Liver (tissue), 9 donors: Measurements from ENCODE around the gene SLC27A3. TPM values are rescaled to one million over a fixed set of nuclear protein-coding genes. Genes with fewer than 3 reads are reported as not detected.

Experiments
- DNase-seq: peaks from one replicate; pipeline ENCODE4 v3.0.0-alpha.2; 2017; ENCODE audit warnings: low spot score
- H3K27ac ChIP-seq, 2 donors: one replicate each; pipeline ENCODE4 v1.7.0; 2013; ENCODE audit warnings: inconsistent platforms in 2 of 2, low read length in 2 of 2, control low read depth in 1 of 2, low read depth in 1 of 2, mild to moderate bottlenecking in 1 of 2
- H3K27me3 ChIP-seq, 4 donors: one replicate each; pipeline versions ENCODE4 v1.6.1 to v1.7.0; 2013; ENCODE audit warnings: low read length in 3 of 4, inconsistent platforms in 1 of 4, mild to moderate bottlenecking in 1 of 4, moderate library complexity in 1 of 4; ENCODE audit not compliant: control insufficient read depth in 4 of 4, insufficient read depth in 4 of 4
- H3K36me3 ChIP-seq, 4 donors: one replicate each; pipeline versions ENCODE4 v1.6.1 to v1.7.0; 2013; ENCODE audit warnings: low read length in 3 of 4, mild to moderate bottlenecking in 3 of 4, low read depth in 1 of 4, moderate library complexity in 1 of 4; ENCODE audit not compliant: control insufficient read depth in 4 of 4, insufficient read depth in 3 of 4
- H3K4me1 ChIP-seq, 4 donors: one replicate each; pipeline versions ENCODE4 v1.6.1 to v1.7.0; 2013; ENCODE audit warnings: low read length in 3 of 4, mild to moderate bottlenecking in 3 of 4, moderate library complexity in 1 of 4; ENCODE audit not compliant: control insufficient read depth in 4 of 4, insufficient read depth in 4 of 4
- H3K4me3 ChIP-seq, 3 donors: one replicate each; pipeline versions ENCODE4 v1.6.1 to v1.7.0; 2013; ENCODE audit warnings: low read length in 3 of 3, control low read depth in 1 of 3, low read depth in 1 of 3, mild to moderate bottlenecking in 1 of 3
- H3K9ac ChIP-seq, 2 donors: one replicate each; pipeline ENCODE4 v1.7.0; 2013; ENCODE audit warnings: low read length in 2 of 2, mild to moderate bottlenecking in 2 of 2, moderate library complexity in 2 of 2, control low read depth in 1 of 2, low read depth in 1 of 2
- H3K9me3 ChIP-seq, 4 donors: one replicate each; pipeline versions ENCODE4 v1.6.1 to v1.7.0; 2013; ENCODE audit warnings: low read length in 3 of 4; ENCODE audit not compliant: control insufficient read depth in 4 of 4
- FOXA1 ChIP-seq: IDR thresholded peaks from 2 replicates; pipeline ENCODE4 v1.6.1; 2016; ENCODE audit warnings: antibody characterized with exemption
- JUND ChIP-seq, 2 donors: IDR thresholded peaks; 2 replicates each; pipeline ENCODE4 v1.6.1; 2016; ENCODE audit warnings: antibody characterized with exemption in 2 of 2
- RAD21 ChIP-seq, 2 donors: IDR thresholded peaks; 2 replicates each; pipeline ENCODE4 v1.6.1; 2016; ENCODE audit warnings: antibody characterized with exemption in 2 of 2, mild to moderate bottlenecking in 2 of 2
- WGBS: extraction: QIAGEN DNeasy Blood & Tissue Kit; methylation state at CpG from one replicate; pipeline ENCODE4 v1.1.7; 2013; 5-methylcytosine and 5-hydroxymethylcytosine counted together
- polyA plus RNA-seq, 2 donors: library from polyadenylated mRNA; stranded (reverse) in 1 of 2; unstranded in 1 of 2; fragments of 200-250 nt in 1 of 2; fragments of >200 nt in 1 of 2; fragmentation: Nextera tagmentation in 1 of 2; extraction: Ambion mirVana in 1 of 2; gene quantifications; one replicate each; pipeline versions ENCODE4 v1.2.1 to v1.2.3, GENCODE V29; 2013 to 2015
- total RNA-seq, 2 donors: library from RNA; depleted of rRNA; stranded (reverse); fragments of >200 nt; gene quantifications; one replicate each; pipeline ENCODE4 v1.2.3, GENCODE V29; 2014
- TF ChIP-seq, protein P1 (sequence below): IDR thresholded peaks from 2 replicates; pipeline ENCODE4 v1.6.1; 2016; ENCODE audit warnings: antibody characterized with exemption
- TF ChIP-seq, protein P2 (sequence below): IDR thresholded peaks from 2 replicates; pipeline ENCODE4 v1.6.1; 2016; ENCODE audit warnings: antibody characterized with exemption, mild to moderate bottlenecking
- TF ChIP-seq, protein P3 (sequence below): IDR thresholded peaks from 2 replicates; pipeline ENCODE4 v1.6.1; 2016; ENCODE audit warnings: antibody characterized with exemption
- donor health status: healthy.
- donor health status: healthy.
- donor health status: healthy.
- donor health status: healthy.
- donor health status: healthy.

Gene SLC27A3
- total and polyA plus RNA-seq, 4 donors = 18.1 to 47.4 (median 28.2) TPM

DNA sequence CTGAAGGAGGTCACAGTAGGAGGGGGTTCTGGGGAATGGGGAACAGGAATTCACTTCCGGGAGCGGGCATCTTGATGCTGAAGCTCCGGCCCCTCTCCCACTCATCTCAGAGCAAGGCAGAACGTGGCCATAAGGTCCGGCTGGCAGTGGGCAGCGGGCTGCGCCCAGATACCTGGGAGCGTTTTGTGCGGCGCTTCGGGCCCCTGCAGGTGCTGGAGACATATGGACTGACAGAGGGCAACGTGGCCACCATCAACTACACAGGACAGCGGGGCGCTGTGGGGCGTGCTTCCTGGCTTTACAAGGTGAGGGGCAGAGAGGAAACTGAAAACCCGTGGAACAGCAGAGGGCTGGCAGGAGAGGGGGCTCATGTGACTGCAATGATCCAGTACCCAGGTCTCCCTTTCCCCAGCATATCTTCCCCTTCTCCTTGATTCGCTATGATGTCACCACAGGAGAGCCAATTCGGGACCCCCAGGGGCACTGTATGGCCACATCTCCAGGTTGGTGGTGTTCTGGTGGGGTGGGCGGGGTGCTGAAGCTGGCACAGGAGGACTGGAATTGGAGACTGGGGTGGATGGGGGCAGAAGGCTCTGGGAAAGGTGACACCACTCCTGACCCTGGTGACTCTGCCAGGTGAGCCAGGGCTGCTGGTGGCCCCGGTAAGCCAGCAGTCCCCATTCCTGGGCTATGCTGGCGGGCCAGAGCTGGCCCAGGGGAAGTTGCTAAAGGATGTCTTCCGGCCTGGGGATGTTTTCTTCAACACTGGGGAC, 3.0 kb downstream of the SLC27A3 start:
- DNase-seq = no peak
- peak overlapping the region in 1 of 2 donors; percentile 74 for H3K27ac ChIP-seq
- 89% methylated on average over 22 of the region's 22 CpGs for WGBS
- H3K9me3 ChIP-seq = no peaks in the 10 kb centered on the region
- no peaks in the 10 kb centered on the region for H3K27me3 ChIP-seq
- H3K36me3 ChIP-seq = peaks cover 0 to 2% (median under 1%) of the 10 kb centered on the region in 4 donors
- peak overlapping the region in 1 of 3 donors; percentile 10 for H3K4me3 ChIP-seq
- TF ChIP-seq, protein P1, sequence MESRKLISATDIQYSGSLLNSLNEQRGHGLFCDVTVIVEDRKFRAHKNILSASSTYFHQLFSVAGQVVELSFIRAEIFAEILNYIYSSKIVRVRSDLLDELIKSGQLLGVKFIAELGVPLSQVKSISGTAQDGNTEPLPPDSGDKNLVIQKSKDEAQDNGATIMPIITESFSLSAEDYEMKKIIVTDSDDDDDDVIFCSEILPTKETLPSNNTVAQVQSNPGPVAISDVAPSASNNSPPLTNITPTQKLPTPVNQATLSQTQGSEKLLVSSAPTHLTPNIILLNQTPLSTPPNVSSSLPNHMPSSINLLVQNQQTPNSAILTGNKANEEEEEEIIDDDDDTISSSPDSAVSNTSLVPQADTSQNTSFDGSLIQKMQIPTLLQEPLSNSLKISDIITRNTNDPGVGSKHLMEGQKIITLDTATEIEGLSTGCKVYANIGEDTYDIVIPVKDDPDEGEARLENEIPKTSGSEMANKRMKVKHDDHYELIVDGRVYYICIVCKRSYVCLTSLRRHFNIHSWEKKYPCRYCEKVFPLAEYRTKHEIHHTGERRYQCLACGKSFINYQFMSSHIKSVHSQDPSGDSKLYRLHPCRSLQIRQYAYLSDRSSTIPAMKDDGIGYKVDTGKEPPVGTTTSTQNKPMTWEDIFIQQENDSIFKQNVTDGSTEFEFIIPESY = no peak
- TF ChIP-seq RAD21 (IDR thresholded peaks at IDR 0.05) = no peak
- H3K4me1 ChIP-seq = peaks cover 31 to 72% (median 53%) of the 10 kb centered on the region in 4 donors
- peak overlapping the region; percentile 8 to 33 for H3K9ac ChIP-seq

DNA sequence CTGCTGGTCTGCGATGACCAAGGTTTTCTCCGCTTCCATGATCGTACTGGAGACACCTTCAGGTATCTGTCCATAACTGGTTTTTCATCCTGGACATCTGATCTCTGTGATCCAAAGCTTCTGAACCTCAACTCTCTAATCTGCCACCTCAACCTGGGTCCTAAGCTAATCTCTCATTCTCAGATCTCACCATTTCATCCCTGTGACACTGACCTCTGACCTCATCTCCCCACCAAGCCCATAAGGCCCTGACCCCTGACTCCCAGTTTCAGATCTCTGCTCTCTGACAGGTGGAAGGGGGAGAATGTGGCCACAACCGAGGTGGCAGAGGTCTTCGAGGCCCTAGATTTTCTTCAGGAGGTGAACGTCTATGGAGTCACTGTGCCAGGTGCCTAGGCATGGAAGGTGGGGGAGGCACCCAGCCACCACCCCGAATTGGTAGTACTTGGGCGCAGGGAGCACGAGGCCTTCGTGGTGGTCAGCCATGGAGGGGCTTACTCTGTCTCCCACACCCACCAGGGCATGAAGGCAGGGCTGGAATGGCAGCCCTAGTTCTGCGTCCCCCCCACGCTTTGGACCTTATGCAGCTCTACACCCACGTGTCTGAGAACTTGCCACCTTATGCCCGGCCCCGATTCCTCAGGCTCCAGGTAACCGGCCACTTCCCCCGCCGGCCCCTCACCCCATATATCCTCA, 3.8 kb downstream of the SLC27A3 start:
- no peak for DNase-seq
- H3K27ac ChIP-seq = peak overlapping the region in 1 of 2 donors; percentile 17
- peaks cover 0 to 2% (median 0%) of the 10 kb centered on the region in 4 donors for H3K36me3 ChIP-seq

More for the DNA sequence above, 3.8 kb downstream of the SLC27A3 start:
- WGBS = 90% methylated on average over 18 of the region's 18 CpGs
- peak overlapping the region in 1 of 2 donors; percentile 8 for H3K9ac ChIP-seq
- no peaks in the 10 kb centered on the region for H3K27me3 ChIP-seq
- peaks cover 34 to 73% (median 56%) of the 10 kb centered on the region in 4 donors for H3K4me1 ChIP-seq
- H3K4me3 ChIP-seq = peak overlapping the region in 1 of 3 donors; percentile 10
- TF ChIP-seq JUND (IDR thresholded peaks at IDR 0.05) (no peak), FOXA1 (no peak)
- TF ChIP-seq, protein P2, sequence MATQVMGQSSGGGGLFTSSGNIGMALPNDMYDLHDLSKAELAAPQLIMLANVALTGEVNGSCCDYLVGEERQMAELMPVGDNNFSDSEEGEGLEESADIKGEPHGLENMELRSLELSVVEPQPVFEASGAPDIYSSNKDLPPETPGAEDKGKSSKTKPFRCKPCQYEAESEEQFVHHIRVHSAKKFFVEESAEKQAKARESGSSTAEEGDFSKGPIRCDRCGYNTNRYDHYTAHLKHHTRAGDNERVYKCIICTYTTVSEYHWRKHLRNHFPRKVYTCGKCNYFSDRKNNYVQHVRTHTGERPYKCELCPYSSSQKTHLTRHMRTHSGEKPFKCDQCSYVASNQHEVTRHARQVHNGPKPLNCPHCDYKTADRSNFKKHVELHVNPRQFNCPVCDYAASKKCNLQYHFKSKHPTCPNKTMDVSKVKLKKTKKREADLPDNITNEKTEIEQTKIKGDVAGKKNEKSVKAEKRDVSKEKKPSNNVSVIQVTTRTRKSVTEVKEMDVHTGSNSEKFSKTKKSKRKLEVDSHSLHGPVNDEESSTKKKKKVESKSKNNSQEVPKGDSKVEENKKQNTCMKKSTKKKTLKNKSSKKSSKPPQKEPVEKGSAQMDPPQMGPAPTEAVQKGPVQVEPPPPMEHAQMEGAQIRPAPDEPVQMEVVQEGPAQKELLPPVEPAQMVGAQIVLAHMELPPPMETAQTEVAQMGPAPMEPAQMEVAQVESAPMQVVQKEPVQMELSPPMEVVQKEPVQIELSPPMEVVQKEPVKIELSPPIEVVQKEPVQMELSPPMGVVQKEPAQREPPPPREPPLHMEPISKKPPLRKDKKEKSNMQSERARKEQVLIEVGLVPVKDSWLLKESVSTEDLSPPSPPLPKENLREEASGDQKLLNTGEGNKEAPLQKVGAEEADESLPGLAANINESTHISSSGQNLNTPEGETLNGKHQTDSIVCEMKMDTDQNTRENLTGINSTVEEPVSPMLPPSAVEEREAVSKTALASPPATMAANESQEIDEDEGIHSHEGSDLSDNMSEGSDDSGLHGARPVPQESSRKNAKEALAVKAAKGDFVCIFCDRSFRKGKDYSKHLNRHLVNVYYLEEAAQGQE = no peak
- TF ChIP-seq, protein P1 = no peak
- TF ChIP-seq, protein P3, sequence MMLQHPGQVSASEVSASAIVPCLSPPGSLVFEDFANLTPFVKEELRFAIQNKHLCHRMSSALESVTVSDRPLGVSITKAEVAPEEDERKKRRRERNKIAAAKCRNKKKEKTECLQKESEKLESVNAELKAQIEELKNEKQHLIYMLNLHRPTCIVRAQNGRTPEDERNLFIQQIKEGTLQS = no peak
- no peaks in the 10 kb centered on the region for H3K9me3 ChIP-seq
